Hepatocyte (in vitro differentiated cells): Measurements from ENCODE around the gene ARMC2.

Experiments used
- EZH2phosphoT487 ChIP-seq: fragments of 200-600 bp; sonication (generic); IDR thresholded peaks from one replicate; pipeline ENCODE4 v1.6.1; 2018; ENCODE audit warnings: antibody characterized with exemption, mild to moderate bottlenecking, low read depth, moderate library complexity; ENCODE audit not compliant: unreplicated experiment, severe bottlenecking
- TF ChIP-seq, protein P1 (sequence below): fragments of 200-600 bp; sonication (generic); IDR thresholded peaks from 2 replicates; pipeline ENCODE4 v1.5.1; 2016; ENCODE audit warnings: antibody characterized with exemption, mild to moderate bottlenecking; ENCODE audit not compliant: poor library complexity

DNA sequence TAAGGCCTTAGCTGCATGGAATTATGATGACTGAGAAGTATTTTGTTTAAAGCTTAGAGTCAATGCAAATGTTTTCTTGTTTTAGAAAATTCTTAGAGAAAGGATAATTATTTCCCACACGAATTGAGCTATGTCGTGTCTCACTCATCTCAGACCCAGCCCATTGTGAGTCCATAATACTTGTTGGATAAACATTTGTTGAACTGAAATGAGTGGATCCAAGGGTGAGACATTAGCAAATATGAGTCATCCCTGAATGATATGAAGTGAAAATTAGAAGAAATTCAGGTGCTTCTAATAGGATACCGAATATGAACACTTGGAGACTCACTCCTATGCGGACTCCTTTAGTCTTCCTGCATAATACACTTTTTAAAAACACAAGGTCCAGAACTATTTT is 41.6 kb upstream of the ARMC2 start:
- TF ChIP-seq, protein P1, sequence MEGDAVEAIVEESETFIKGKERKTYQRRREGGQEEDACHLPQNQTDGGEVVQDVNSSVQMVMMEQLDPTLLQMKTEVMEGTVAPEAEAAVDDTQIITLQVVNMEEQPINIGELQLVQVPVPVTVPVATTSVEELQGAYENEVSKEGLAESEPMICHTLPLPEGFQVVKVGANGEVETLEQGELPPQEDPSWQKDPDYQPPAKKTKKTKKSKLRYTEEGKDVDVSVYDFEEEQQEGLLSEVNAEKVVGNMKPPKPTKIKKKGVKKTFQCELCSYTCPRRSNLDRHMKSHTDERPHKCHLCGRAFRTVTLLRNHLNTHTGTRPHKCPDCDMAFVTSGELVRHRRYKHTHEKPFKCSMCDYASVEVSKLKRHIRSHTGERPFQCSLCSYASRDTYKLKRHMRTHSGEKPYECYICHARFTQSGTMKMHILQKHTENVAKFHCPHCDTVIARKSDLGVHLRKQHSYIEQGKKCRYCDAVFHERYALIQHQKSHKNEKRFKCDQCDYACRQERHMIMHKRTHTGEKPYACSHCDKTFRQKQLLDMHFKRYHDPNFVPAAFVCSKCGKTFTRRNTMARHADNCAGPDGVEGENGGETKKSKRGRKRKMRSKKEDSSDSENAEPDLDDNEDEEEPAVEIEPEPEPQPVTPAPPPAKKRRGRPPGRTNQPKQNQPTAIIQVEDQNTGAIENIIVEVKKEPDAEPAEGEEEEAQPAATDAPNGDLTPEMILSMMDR, result no peak
- TF ChIP-seq EZH2phosphoT487, result no peak
